H1 (cell line): ENCODE measurements around the gene SENP3. TPM values are rescaled to one million over a fixed set of nuclear protein-coding genes. Genes with fewer than 3 reads are reported as not detected.

Experiments
- CTCF ChIA-PET: fragments of 300-600 bp; sonication (Branson Sonifier 250); formaldehyde crosslinking; loops from one replicate; lab custom pipeline; 2021; ENCODE audit not compliant: partially characterized antibody; lab: Charles Lee
- POLR2A ChIA-PET: fragments of 300-600 bp; sonication (Branson Sonifier 250); formaldehyde crosslinking; loops from one replicate; lab custom pipeline; 2021; ENCODE audit warnings: inconsistent platforms; ENCODE audit not compliant: partially characterized antibody; lab: Charles Lee
- DNase-seq, 2 experiments: peaks; one replicate each; pipeline versions ENCODE4 v3.0.0 to v3.0.0-alpha.2; 2010 to 2022; ENCODE audit warnings: low spot score in 2 of 2, low read depth in 1 of 2, mixed read lengths in 1 of 2
- FAIRE-seq: peaks from 2 replicates; lab custom pipeline; 2011; peaks lifted over from hg19 to GRCh38; lab: Jason Lieb, UNC
- H2AFZ ChIP-seq: 2 replicates; pipeline ENCODE4 v1.8.1; 2012; ENCODE audit warnings: low read length, inconsistent platforms
- H2AK5ac ChIP-seq: 2 replicates; pipeline ENCODE4 v1.6.1; 2013; ENCODE audit warnings: low read depth, low read length
- H2BK120ac ChIP-seq: replicated peaks from 2 replicates; pipeline ENCODE3; 2013; ENCODE audit warnings: low read depth, low read length, inconsistent platforms
- H2BK12ac ChIP-seq: 2 replicates; pipeline ENCODE4 v1.6.1; 2013; ENCODE audit warnings: low read depth, low read length
- H2BK15ac ChIP-seq: 2 replicates; pipeline ENCODE4 v1.6.1; 2013; ENCODE audit warnings: low read length
- H2BK20ac ChIP-seq: 2 replicates; pipeline ENCODE4 v1.6.1; 2013; ENCODE audit warnings: low read length
- H2BK5ac ChIP-seq: 2 replicates; pipeline ENCODE4 v1.6.1; 2013; ENCODE audit warnings: low read depth, low read length
- H3K14ac ChIP-seq: 2 replicates; pipeline ENCODE4 v1.6.1; 2013; ENCODE audit warnings: inconsistent platforms; ENCODE audit not compliant: insufficient read length
- H3K18ac ChIP-seq: 2 replicates; pipeline ENCODE4 v1.6.1; 2013; ENCODE audit warnings: low read length; ENCODE audit errors: extremely low read depth
- H3K23ac ChIP-seq: 2 replicates; pipeline ENCODE4 v1.6.1; 2013; ENCODE audit warnings: inconsistent platforms; ENCODE audit not compliant: insufficient read length
- H3K23me2 ChIP-seq: 2 replicates; pipeline ENCODE4 v1.6.1; 2013; ENCODE audit warnings: low read depth, low read length
- H3K27ac ChIP-seq: 2 replicates; pipeline ENCODE4 v1.6.1; 2011; ENCODE audit warnings: low read depth, low read length, inconsistent platforms
- H3K27me3 ChIP-seq, 4 experiments: replicated peaks in 1 of 4; 1 replicate in 1 of 4; 2 replicates in 3 of 4; pipeline versions ENCODE4 v1.6.1 to v1.8.1; 2011 to 2013; ENCODE audit warnings: low read length in 3 of 4, mild to moderate bottlenecking in 3 of 4, inconsistent platforms in 2 of 4, mixed read lengths in 2 of 4, moderate library complexity in 1 of 4; ENCODE audit not compliant: control insufficient read depth in 3 of 4, insufficient read depth in 3 of 4; ENCODE audit errors: extremely low read depth in 1 of 4
- H3K36me3 ChIP-seq, 4 experiments: 2 replicates each; pipeline versions ENCODE4 v1.6.1 to v1.8.1; 2011 to 2013; ENCODE audit warnings: mild to moderate bottlenecking in 4 of 4, low read length in 3 of 4, moderate library complexity in 2 of 4, control low read depth in 1 of 4, inconsistent platforms in 1 of 4; ENCODE audit not compliant: insufficient read depth in 4 of 4, control insufficient read depth in 2 of 4
- H3K4ac ChIP-seq: replicated peaks from 2 replicates; pipeline ENCODE3; 2013; ENCODE audit warnings: low read length, low read depth, mixed read lengths, inconsistent platforms; ENCODE audit not compliant: insufficient read length
- H3K4me1 ChIP-seq, 4 experiments: replicated peaks in 1 of 4; 1 replicate in 1 of 4; 2 replicates in 3 of 4; pipeline versions ENCODE4 v1.6.1 to v1.8.1; 2011 to 2013; ENCODE audit warnings: low read length in 3 of 4, inconsistent platforms in 2 of 4, mixed read lengths in 1 of 4; ENCODE audit not compliant: insufficient read depth in 4 of 4, control insufficient read depth in 3 of 4
- H3K4me2 ChIP-seq, 2 experiments: 2 replicates each; pipeline versions ENCODE4 v1.6.1 to v1.8.1; 2011 to 2013; ENCODE audit warnings: low read depth in 2 of 2, low read length in 2 of 2, control low read depth in 1 of 2, inconsistent platforms in 1 of 2, mild to moderate bottlenecking in 1 of 2; ENCODE audit not compliant: insufficient read depth in 1 of 2
- H3K4me3 ChIP-seq, 4 experiments: fragments of 200-600, 300-600 bp in 1 of 4; sonication (generic), shearing (Covaris generic), sonication (Bioruptor Twin) in 1 of 4; 2 replicates each; pipeline versions ENCODE4 v1.5.1 to v1.8.1; 2011 to 2016; ENCODE audit warnings: low read length in 4 of 4, low read depth in 3 of 4, control low read depth in 2 of 4, inconsistent platforms in 2 of 4, mild to moderate bottlenecking in 2 of 4, mixed read lengths in 1 of 4, moderate library complexity in 1 of 4; ENCODE audit not compliant: insufficient read depth in 2 of 4; ENCODE audit errors: extremely low read depth in 1 of 4
- H3K56ac ChIP-seq: replicated peaks from 2 replicates; pipeline ENCODE3; 2013; ENCODE audit warnings: low read depth, mild to moderate bottlenecking, mixed read lengths, low read length, inconsistent platforms; ENCODE audit not compliant: insufficient read length
- H3K79me1 ChIP-seq: 2 replicates; pipeline ENCODE4 v1.6.1; 2013; ENCODE audit warnings: low read depth, low read length, control low read depth
- H3K79me2 ChIP-seq, 2 experiments: 2 replicates each; pipeline versions ENCODE4 v1.6.1 to v1.8.1; 2012 to 2013; ENCODE audit warnings: low read length in 2 of 2, mild to moderate bottlenecking in 2 of 2, inconsistent platforms in 1 of 2; ENCODE audit not compliant: insufficient read depth in 2 of 2, control insufficient read depth in 1 of 2
- H3K9ac ChIP-seq, 4 experiments: replicated peaks in 1 of 4; 1 replicate in 1 of 4; 2 replicates in 3 of 4; pipeline versions ENCODE4 v1.6.1 to v1.8.1; 2011 to 2013; ENCODE audit warnings: low read depth in 3 of 4, low read length in 3 of 4, control low read depth in 2 of 4, mild to moderate bottlenecking in 2 of 4, moderate library complexity in 2 of 4, inconsistent platforms in 1 of 4; ENCODE audit errors: extremely low read depth in 1 of 4
- H3K9me3 ChIP-seq, 2 experiments: 2 replicates each; pipeline versions ENCODE4 v1.6.1 to v1.8.1; 2012 to 2013; ENCODE audit warnings: mild to moderate bottlenecking in 2 of 2, moderate library complexity in 2 of 2, control low read depth in 1 of 2, inconsistent platforms in 1 of 2, low read depth in 1 of 2, low read length in 1 of 2, mixed read lengths in 1 of 2; ENCODE audit not compliant: insufficient read depth in 2 of 2
- H4K20me1 ChIP-seq, 2 experiments: replicated peaks in 1 of 2; 2 replicates each; pipeline versions ENCODE3 to v1.8.1; 2011 to 2013; ENCODE audit warnings: inconsistent platforms in 2 of 2, low read length in 2 of 2, mild to moderate bottlenecking in 1 of 2; ENCODE audit not compliant: insufficient read depth in 2 of 2, control insufficient read depth in 1 of 2
- H4K5ac ChIP-seq: 2 replicates; pipeline ENCODE4 v1.6.1; 2013; ENCODE audit warnings: low read length, low read depth, mixed read lengths, inconsistent platforms; ENCODE audit not compliant: insufficient read length
- H4K8ac ChIP-seq: 2 replicates; pipeline ENCODE4 v1.8.0; 2013; ENCODE audit warnings: mild to moderate bottlenecking, moderate library complexity, low read length, inconsistent platforms; ENCODE audit not compliant: insufficient read depth; ENCODE audit errors: extremely low read depth
- H4K91ac ChIP-seq: replicated peaks from 2 replicates; pipeline ENCODE3; 2013; ENCODE audit warnings: low read length, mixed read lengths, inconsistent platforms; ENCODE audit not compliant: insufficient read length
- ASH2L ChIP-seq: fragments of 200-600, 300-600 bp; sonication (generic); IDR thresholded peaks from one replicate; pipeline ENCODE4 v1.7.1; 2017; ENCODE audit warnings: low read length
- CHD2 ChIP-seq: IDR thresholded peaks from 2 replicates; pipeline ENCODE4 v1.6.1; 2012; ENCODE audit warnings: low read length, improper control_type of control experiment
- NANOG ChIP-seq: IDR thresholded peaks from 2 replicates; pipeline ENCODE4 v1.6.1; 2011; ENCODE audit warnings: low read length, low read depth, mild to moderate bottlenecking, inconsistent platforms; ENCODE audit not compliant: insufficient read depth, poor library complexity, severe bottlenecking
- NRF1 ChIP-seq: IDR thresholded peaks from 2 replicates; pipeline ENCODE4 v1.6.1; 2011; ENCODE audit warnings: mild to moderate bottlenecking, low read depth, low read length, improper control_type of control experiment
- PHF8 ChIP-seq: fragments of 200-600 bp; sonication (generic); conservative IDR thresholded peaks from 2 replicates; pipeline ENCODE4 v1.7.1; 2012; ENCODE audit warnings: low read depth, mild to moderate bottlenecking, inconsistent platforms, low read length, moderate library complexity
- RXRA ChIP-seq: IDR thresholded peaks from 2 replicates; pipeline ENCODE4 v1.6.1; 2011; ENCODE audit warnings: low read depth, mild to moderate bottlenecking, low read length, moderate library complexity; ENCODE audit not compliant: insufficient read depth
- SIN3A ChIP-seq, 2 experiments: IDR thresholded peaks in 1 of 2; conservative IDR thresholded peaks in 1 of 2; 2 replicates each; pipeline ENCODE4 v1.6.1; 2011 to 2012; ENCODE audit warnings: low read length in 2 of 2, improper control_type of control experiment in 1 of 2, low read depth in 1 of 2, mild to moderate bottlenecking in 1 of 2
- SP2 ChIP-seq: IDR thresholded peaks from 2 replicates; pipeline ENCODE4 v1.6.1; 2012; ENCODE audit warnings: mild to moderate bottlenecking, low read length, inconsistent platforms
- SUZ12 ChIP-seq: fragments of 200-600 bp; sonication (generic); IDR thresholded peaks from 2 replicates; pipeline ENCODE4 v1.6.1; 2012; ENCODE audit warnings: mild to moderate bottlenecking, inconsistent platforms, low read length, moderate library complexity, mixed read lengths
- TCF12 ChIP-seq: IDR thresholded peaks from 2 replicates; pipeline ENCODE4 v1.6.1; 2011; ENCODE audit warnings: low read depth, mild to moderate bottlenecking, low read length
- WGBS, 2 experiments: shearing (Covaris generic) in 1 of 2; methylation state at CpG; one replicate each; pipeline versions ENCODE4 v1.1.6 to v1.1.7; 2013 to 2015; ENCODE audit warnings: low lambda C conversion rate in 2 of 2, mixed read lengths in 2 of 2, inconsistent platforms in 1 of 2, low coverage in 1 of 2, missing lambda C conversion rate in 1 of 2; ENCODE audit not compliant: insufficient replicate concordance in 2 of 2, insufficient coverage in 1 of 2, insufficient read length in 1 of 2; ENCODE audit errors: extremely low coverage in 1 of 2, missing lambda C conversion rate in 1 of 2; 5-methylcytosine and 5-hydroxymethylcytosine counted together
- polyA plus RNA-seq, 7 experiments: library from polyadenylated mRNA; depleted of rRNA in 3 of 7; stranded (reverse) in 5 of 7; unstranded in 2 of 7; fragments of >200 nt in 5 of 7; fragments of 200-250 nt in 2 of 7; gene quantifications; 1 replicate in 5 of 7; 2 replicates in 1 of 7; 4 replicates in 1 of 7; pipeline versions ENCODE4 v1.2.1 to v1.2.3, GENCODE V29; 2011 to 2013; ENCODE audit warnings: missing spikeins in 2 of 7, mixed read lengths in 2 of 7
- total RNA-seq: library from RNA; stranded (reverse); fragmentation: NEBNext Ultra II Directional; extraction: Animal tissue kit (Norgen Biotek cat#: 25700); gene quantifications from 2 replicates; pipeline ENCODE4 v1.2.1, GENCODE V29; 2021
- TF ChIP-seq, protein P1 (sequence below): IDR thresholded peaks from 2 replicates; pipeline ENCODE4 v1.6.1; 2011; ENCODE audit warnings: low read length, improper control_type of control experiment

Gene SENP3
- total and polyA plus RNA-seq, 2 of the 8 experiments (the other 6 are each of a cell fraction or from before 2014, with no cell fraction given) = 86.2 to 129 TPM

DNA sequence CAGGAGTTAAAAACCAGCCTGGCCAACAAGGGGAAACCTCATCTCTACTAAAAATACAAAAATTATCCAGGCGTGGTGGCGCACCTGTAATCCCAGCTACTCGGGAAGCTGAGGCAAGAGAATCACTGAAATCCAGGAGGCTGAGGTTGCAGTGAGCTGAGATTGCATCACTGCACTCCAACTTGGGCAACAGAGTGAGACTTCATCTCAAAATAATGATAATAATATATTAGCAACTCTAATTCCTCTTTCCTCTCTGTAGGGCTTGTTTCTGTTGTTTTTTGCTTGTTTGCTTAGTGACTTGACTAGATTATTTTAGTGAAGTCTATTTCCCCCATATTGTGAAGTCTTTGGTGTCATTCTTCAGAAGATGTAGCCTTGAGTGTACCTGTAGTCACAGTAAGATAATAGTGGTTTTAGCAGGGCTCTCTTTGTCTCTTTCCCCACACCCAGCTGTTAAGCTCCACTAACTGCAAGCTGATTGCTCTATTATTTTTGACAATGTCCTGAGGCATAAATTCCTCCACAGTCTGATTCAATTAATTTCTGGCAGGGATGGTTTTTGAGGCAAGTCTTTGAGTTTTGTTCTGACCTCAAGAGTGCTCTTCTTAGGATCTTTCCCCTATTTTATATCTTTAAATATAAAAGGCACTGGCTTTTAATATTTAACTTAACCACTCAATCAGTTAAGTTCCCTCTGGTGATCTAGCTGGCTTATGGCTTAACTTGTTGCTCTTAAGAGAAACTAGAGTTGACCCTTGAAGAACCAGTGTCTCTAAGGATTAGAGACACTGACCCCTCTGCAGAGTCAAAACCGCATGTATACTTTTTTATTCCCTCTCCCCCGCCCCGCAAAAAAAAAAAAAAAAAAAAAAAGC is 31.5 kb upstream of the SENP3 start:
- Histone ChIP-seq H3K23ac (no peak overlapping the region), H4K91ac (no peak overlapping the region), H3K14ac (no peak overlapping the region), H3K9me3 (peaks cover 8 to 22% of the 10 kb centered on the region in 2 experiments; a peak in 3 of 4 replicates), H2BK5ac (no peak overlapping the region), H3K4ac (no peak overlapping the region), H2BK12ac (no peak overlapping the region), H3K79me1 (no peaks in the 10 kb centered on the region), H3K9ac (no peak overlapping the region), H3K56ac (no peak overlapping the region), H3K27me3 (no peaks in the 10 kb centered on the region; a peak in 1 of 7 replicates), H3K4me2 (no peak overlapping the region), H3K18ac (no peak overlapping the region), H2BK120ac (no peak overlapping the region), H3K27ac (no peak overlapping the region), H3K23me2 (no peaks in the 10 kb centered on the region), H4K8ac (no peak overlapping the region), H2BK20ac (no peak overlapping the region), H2AK5ac (no peak overlapping the region), H4K5ac (no peak overlapping the region), H3K4me1 (no peaks in the 10 kb centered on the region), H2AFZ (no peak overlapping the region), H3K4me3 (no peak overlapping the region), H4K20me1 (no peaks in the 10 kb centered on the region), H2BK15ac (no peak overlapping the region), H3K79me2 (no peaks in the 10 kb centered on the region), H3K36me3 (no peaks in the 10 kb centered on the region)
- ChIA-PET POLR2A (interaction anchor here (1.5 kb wide), 1 partner anchor 50 kb away, joined by 3 read pairs; no protein-coding TSS in a partner anchor), CTCF (interaction anchor here (1.9 kb wide), 1 partner anchor 30 kb away, joined by 6 read pairs; no protein-coding TSS in a partner anchor)
- no peak for DNase-seq
- WGBS, 2 experiments = 94% methylated on average over 3 of the region's 6 CpGs; no CpG with 5 or more reads in 1 of the 2 experiments
- no peak for FAIRE-seq
- TF ChIP-seq ASH2L (no peak), TCF12 (no peak), RXRA (no peak), SUZ12 (no peak), NANOG (no peak), CHD2 (no peak), PHF8 (no peak), SIN3A (conservative IDR thresholded peaks at IDR 0.05 in 1 of 2, IDR thresholded peaks at IDR 0.05 in 1 of 2; ENCODE audit: low read depth in 1 of 2, low read length in 2 of 2) (no peak), SP2 (no peak), NRF1 (no peak)
- TF ChIP-seq, protein P1, sequence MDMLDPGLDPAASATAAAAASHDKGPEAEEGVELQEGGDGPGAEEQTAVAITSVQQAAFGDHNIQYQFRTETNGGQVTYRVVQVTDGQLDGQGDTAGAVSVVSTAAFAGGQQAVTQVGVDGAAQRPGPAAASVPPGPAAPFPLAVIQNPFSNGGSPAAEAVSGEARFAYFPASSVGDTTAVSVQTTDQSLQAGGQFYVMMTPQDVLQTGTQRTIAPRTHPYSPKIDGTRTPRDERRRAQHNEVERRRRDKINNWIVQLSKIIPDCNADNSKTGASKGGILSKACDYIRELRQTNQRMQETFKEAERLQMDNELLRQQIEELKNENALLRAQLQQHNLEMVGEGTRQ = no peak
